PC-3 (cell line): ENCODE results near the gene DNAAF5. TPM values are rescaled to one million over a fixed set of nuclear protein-coding genes. Genes with fewer than 3 reads are reported as not detected.

Source experiments
- ATAC-seq: fragments of 200-7000 bp; cut with Tn5 transposase; 2 replicates; pipeline ENCODE4 v1.9.1; 2020; ENCODE audit warnings: mild to moderate bottlenecking, moderate library complexity
- Bru-seq: library from RNA; stranded (reverse); fragments of 400-500 nt; gene quantifications from one replicate; lab custom pipeline; 2021; lab: Mats Ljungman, UMichigan
- BruChase-seq, 2 experiments: library from RNA; stranded (reverse); fragments of 400-500 nt; gene quantifications; one replicate each; lab custom pipeline; 2021; lab: Mats Ljungman, UMichigan
- BruUV-seq: library from RNA; stranded (reverse); fragments of 400-500 nt; replicated peaks from 2 replicates; lab custom pipeline; 2021; lab: Mats Ljungman, UMichigan
- CTCF ChIA-PET: fragments of 300-600 bp; sonication (Branson Sonifier 250); formaldehyde crosslinking; loops from one replicate; lab custom pipeline; 2022; ENCODE audit warnings: antibody characterized with exemption; lab: Charles Lee
- POLR2A ChIA-PET: fragments of 300-600 bp; sonication (Branson Sonifier 250); formaldehyde crosslinking; loops from one replicate; lab custom pipeline; 2022; ENCODE audit warnings: antibody characterized with exemption; ENCODE audit not compliant: unreplicated experiment; lab: Charles Lee
- DNase-seq: peaks from one replicate; pipeline ENCODE4 v3.0.0-alpha.2; 2015
- H2AFZ ChIP-seq: fragments of 300-600 bp; sonication (generic); 2 replicates; pipeline ENCODE4 v1.6.0; 2016; ENCODE audit warnings: antibody characterized with exemption, low read length
- H3F3A ChIP-seq: fragments of 300-600 bp; sonication (generic); one replicate; pipeline ENCODE4 v1.6.0; 2017; ENCODE audit warnings: antibody characterized with exemption, low read length, control low read depth, mild to moderate bottlenecking; ENCODE audit not compliant: unreplicated experiment
- H3K27ac ChIP-seq: fragments of 300-600 bp; sonication (generic); 2 replicates; pipeline ENCODE4 v1.5.1; 2016; ENCODE audit warnings: mild to moderate bottlenecking, low read length
- H3K27me3 ChIP-seq: fragments of 300-600 bp; sonication (generic); 2 replicates; pipeline ENCODE4 v1.6.1; 2016; ENCODE audit warnings: low read length, mixed read lengths
- H3K36me3 ChIP-seq: fragments of 300-600 bp; sonication (generic); 2 replicates; pipeline ENCODE4 v1.6.1; 2016; ENCODE audit warnings: low read depth, mixed run types, low read length, mixed read lengths
- H3K4me1 ChIP-seq: fragments of 300-600 bp; sonication (generic); 2 replicates; pipeline ENCODE4 v1.5.1; 2016; ENCODE audit warnings: low read length; ENCODE audit not compliant: insufficient read depth
- H3K4me2 ChIP-seq: fragments of 300-600 bp; sonication (generic); 2 replicates; pipeline ENCODE4 v1.6.0; 2016; ENCODE audit warnings: low read length
- H3K4me3 ChIP-seq: fragments of 300-600 bp; sonication (generic); 2 replicates; pipeline ENCODE4 v1.5.1; 2016; ENCODE audit warnings: mild to moderate bottlenecking, low read length, mixed read lengths
- H3K79me2 ChIP-seq: fragments of 300-600 bp; sonication (generic); 2 replicates; pipeline ENCODE4 v1.6.1; 2017; ENCODE audit warnings: low read length, mixed read lengths
- H3K9ac ChIP-seq: fragments of 300-600 bp; sonication (generic); 2 replicates; pipeline ENCODE4 v1.6.0; 2016; ENCODE audit warnings: mild to moderate bottlenecking, low read length
- H3K9me2 ChIP-seq: fragments of 300-600 bp; sonication (generic); replicated peaks from 2 replicates; pipeline ENCODE4 v1.6.1; 2016; ENCODE audit warnings: mixed run types, low read length, mixed read lengths
- H3K9me3 ChIP-seq: fragments of 300-600 bp; sonication (generic); 2 replicates; pipeline ENCODE4 v1.6.1; 2016; ENCODE audit warnings: low read length, mixed read lengths
- H4K20me1 ChIP-seq: fragments of 300-600 bp; sonication (generic); 2 replicates; pipeline ENCODE4 v1.6.1; 2016; ENCODE audit warnings: low read length, mixed read lengths
- EZH2 ChIP-seq: fragments of 300-600 bp; sonication (generic); IDR thresholded peaks from one replicate; pipeline ENCODE4 v1.6.1; 2017; ENCODE audit warnings: antibody characterized with exemption, mild to moderate bottlenecking, low read length; ENCODE audit not compliant: unreplicated experiment
- EZH2phosphoT487 ChIP-seq: fragments of 300-600 bp; sonication (generic); IDR thresholded peaks from 2 replicates; pipeline ENCODE4 v1.6.1; 2018; ENCODE audit warnings: mild to moderate bottlenecking, antibody characterized with exemption, low read length, borderline replicate concordance
- intact Hi-C: fragments of 100-400 bp; cut with micrococcal nuclease; formaldehyde crosslinking; loops from 2 replicates; pipeline ENCODE4 v1.9.0; 2023
- long read RNA-seq: library from polyadenylated mRNA; unstranded; transcript quantifications from one replicate; pipeline ENCODE4 v2.0.0, GENCODE V29; 2021; ENCODE audit not compliant: unreplicated experiment
- total RNA-seq: library from RNA; depleted of rRNA; stranded (reverse); fragments of >200 nt; gene quantifications from 2 replicates; pipeline ENCODE4 v1.2.3, GENCODE V29; 2014; rRNA removed
- TF ChIP-seq, protein P1 (sequence below): fragments of 300-600 bp; sonication (generic); conservative IDR thresholded peaks from 2 replicates; pipeline ENCODE4 v1.5.1; 2017; ENCODE audit warnings: antibody characterized with exemption, low read depth, mild to moderate bottlenecking, low read length

The DNAAF5 gene
- total RNA-seq (66.3 and 73.7 TPM in 2 replicates), Bru-seq, nascent RNA (percentile 77 among the genes with signal in this experiment), BruChase-seq, experiment 1, labeled RNA remaining after a 6-hour chase (percentile 81 among the genes with signal in this experiment), BruChase-seq, experiment 2, labeled RNA remaining after a 2-hour chase (percentile 82 among the genes with signal in this experiment)
- long read RNA-seq, transcript DNAAF5-201 (13 exons, 3,410 nt) = major isoform, 110 of 166 reads
- long read RNA-seq, partial matches to known transcripts = 26 of 166 reads
- long read RNA-seq, other reads (novel, unspliced or antisense) = 28 of 166 reads

DNA sequence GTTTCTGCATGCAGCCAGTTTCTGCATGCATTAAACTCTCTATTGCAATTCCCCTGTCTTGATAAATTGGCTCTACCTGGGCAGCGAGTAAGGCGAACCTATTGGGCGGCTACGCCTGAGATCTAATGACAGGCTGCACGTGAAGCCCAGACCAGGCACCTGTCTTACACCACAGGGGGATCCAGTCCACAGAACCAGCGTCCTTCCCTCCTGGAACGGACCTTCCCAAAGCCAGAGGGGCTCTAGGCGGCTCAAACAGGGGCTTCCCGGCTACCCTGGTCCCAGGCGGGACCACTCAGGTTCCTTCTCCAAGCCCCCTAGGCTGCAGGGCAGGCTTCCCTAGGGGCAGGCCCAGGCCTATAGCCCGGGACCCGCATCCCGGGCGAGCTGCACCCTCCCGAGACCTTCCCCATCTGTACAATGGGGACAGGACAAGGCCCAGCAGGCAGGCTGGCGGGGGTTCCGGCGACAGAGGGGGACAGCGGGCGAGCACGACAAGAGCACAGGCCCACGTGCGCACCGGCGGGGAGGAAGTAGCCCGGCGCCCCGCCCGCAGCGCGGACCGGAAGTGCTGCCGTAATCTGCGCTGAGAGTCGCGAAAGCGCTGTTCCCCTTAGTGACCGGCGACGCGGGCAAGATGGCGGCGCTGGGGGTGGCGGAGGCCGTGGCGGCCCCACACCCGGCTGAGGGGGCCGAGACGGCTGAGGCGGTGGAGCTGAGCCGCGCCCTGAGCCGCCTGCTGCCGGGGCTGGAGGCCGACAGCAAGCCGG, at the start of gene DNAAF5:
TSS of gene DNAAF5 (plus strand) at position 616 of the 770 bp plus-strand sequence. CDS start at position 638, 22 bp downstream.
- Histone ChIP-seq H3K4me3 (peak within 1 kb of the TSS; percentile 77), H3K36me3 (peaks cover 33% of the 10 kb centered on the region), H3K27me3 (no peaks in the 10 kb centered on the region), H4K20me1 (no peaks in the 10 kb centered on the region), H3K4me1 (peaks cover 21% of the 10 kb centered on the region), H3K79me2 (peaks cover 67% of the 10 kb centered on the region), H3K9ac (peak within 1 kb of the TSS; percentile 83), H3K27ac (peak within 1 kb of the TSS; percentile 66), H3F3A (no peaks in the 10 kb centered on the region), H2AFZ (peak within 1 kb of the TSS; percentile 64; the same call in 1 of the 2 replicates), H3K9me3 (0 out of 2 replicates have a peak, but pooled peaks cover 3% of the 10 kb centered on the region), H3K9me2 (no peaks in the 10 kb centered on the region), H3K4me2 (peak within 1 kb of the TSS; percentile 91)
- TF ChIP-seq EZH2 = no peak
- TF ChIP-seq EZH2phosphoT487 = no peak
- TF ChIP-seq, protein P1, sequence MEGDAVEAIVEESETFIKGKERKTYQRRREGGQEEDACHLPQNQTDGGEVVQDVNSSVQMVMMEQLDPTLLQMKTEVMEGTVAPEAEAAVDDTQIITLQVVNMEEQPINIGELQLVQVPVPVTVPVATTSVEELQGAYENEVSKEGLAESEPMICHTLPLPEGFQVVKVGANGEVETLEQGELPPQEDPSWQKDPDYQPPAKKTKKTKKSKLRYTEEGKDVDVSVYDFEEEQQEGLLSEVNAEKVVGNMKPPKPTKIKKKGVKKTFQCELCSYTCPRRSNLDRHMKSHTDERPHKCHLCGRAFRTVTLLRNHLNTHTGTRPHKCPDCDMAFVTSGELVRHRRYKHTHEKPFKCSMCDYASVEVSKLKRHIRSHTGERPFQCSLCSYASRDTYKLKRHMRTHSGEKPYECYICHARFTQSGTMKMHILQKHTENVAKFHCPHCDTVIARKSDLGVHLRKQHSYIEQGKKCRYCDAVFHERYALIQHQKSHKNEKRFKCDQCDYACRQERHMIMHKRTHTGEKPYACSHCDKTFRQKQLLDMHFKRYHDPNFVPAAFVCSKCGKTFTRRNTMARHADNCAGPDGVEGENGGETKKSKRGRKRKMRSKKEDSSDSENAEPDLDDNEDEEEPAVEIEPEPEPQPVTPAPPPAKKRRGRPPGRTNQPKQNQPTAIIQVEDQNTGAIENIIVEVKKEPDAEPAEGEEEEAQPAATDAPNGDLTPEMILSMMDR = no peak
- intact Hi-C loops = loop anchor here (2.0 to 5.0 kb wide), 2 partner anchors 85 to 209 kb away; partner anchors contain the start of gene PDGFA
- ChIA-PET POLR2A (interaction anchor here (0.6 kb wide), 1 partner anchor 120 kb away, joined by 8 read pairs; no protein-coding TSS in a partner anchor), CTCF (no interaction called here)
- DNase-seq = peak; percentile 85
- TSS peak; percentile 76 for BruUV-seq
- ATAC-seq = peak; percentile 84

DNA sequence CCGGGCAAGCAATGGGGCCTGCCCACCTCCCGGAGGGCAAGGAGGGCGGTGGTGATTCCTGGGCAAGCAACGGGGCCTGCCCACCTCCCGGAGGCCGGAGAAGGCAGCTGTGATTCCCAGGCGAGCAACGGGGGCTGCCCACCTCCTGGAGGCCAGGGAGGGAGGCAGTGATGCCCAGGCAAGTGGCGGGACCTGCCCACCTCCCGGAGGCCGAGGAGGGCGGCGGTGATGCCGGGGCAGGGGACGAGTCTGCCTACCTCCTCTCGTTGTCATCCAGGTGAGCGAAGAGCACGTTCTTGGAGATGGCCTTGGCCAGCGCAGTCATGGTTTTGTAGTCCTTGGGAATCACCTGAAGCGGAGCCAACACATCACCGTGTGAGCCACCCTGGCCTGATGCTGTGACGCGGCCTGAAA, 49.5 kb upstream of the DNAAF5 start:
- Histone ChIP-seq H3K27me3 (no peaks in the 10 kb centered on the region), H3K79me2 (no peaks in the 10 kb centered on the region), H3K36me3 (no peaks in the 10 kb centered on the region), H4K20me1 (no peaks in the 10 kb centered on the region), H3K4me2 (no peak overlapping the region), H3K27ac (no peak overlapping the region), H3K9me2 (no peaks in the 10 kb centered on the region), H3K9me3 (no peaks in the 10 kb centered on the region), H3K4me3 (no peak overlapping the region), H2AFZ (no peak overlapping the region), H3K4me1 (no peaks in the 10 kb centered on the region), H3F3A (no peaks in the 10 kb centered on the region), H3K9ac (no peak overlapping the region)
- no peak for ATAC-seq
- TF ChIP-seq EZH2phosphoT487 (no peak), EZH2 (no peak)
- TF ChIP-seq, protein P1 = no peak
- ChIA-PET POLR2A (no interaction called here), CTCF (no interaction called here)
- BruUV-seq = no TSS peak
- DNase-seq = no peak
- intact Hi-C loops = no loop called here
